GM18498 (cell line): ENCODE data around the gene TCF12.

Source experiments
- ATAC-seq: cut with Tn5 transposase; IDR thresholded peaks from one replicate; pipeline ENCODE4 v1.9.1; 2021; ENCODE audit warnings: mild to moderate bottlenecking, moderate library complexity; ENCODE audit not compliant: unreplicated experiment

The TCF12 gene

DNA sequence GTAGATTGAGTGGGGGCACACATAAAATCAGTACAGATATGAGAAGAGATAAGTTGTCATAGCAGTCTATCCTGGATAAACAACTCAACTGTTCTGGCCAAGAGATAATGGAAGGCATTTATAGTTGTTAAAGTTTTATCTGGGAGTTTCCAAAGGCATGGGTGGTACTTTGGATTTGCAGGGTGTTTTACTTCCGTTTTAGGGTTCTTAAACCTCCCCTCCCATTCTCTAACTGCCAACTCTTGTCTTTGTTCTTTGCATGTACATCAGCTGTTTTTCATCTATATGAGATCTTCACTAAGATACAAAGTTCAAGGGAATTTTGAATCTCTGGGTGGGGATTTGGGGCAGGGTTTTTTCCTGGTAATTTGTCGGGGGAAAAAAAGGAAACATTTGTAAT, 283.1 kb downstream of the TCF12 start:
- ATAC-seq, result no peak

- ATAC-seq, result no peak
These were observed 285.5 kb downstream of the TCF12 start for GRCh38 chr15:57203906-57204305.

- no peak for ATAC-seq
These were observed 286.8 kb downstream of the TCF12 start for GRCh38 chr15:57205027-57205855.

GRCh38 chr15:57205996-57206395, 287.6 kb downstream of the TCF12 start:
- ATAC-seq, result no peak

GRCh38 chr15:57213862-57214261, 295.4 kb downstream of the TCF12 start:
- ATAC-seq, result no peak

GRCh38 chr15:57215326-57215725, 296.9 kb downstream of the TCF12 start:
- no peak for ATAC-seq

GRCh38 chr15:57215881-57216280, 297.4 kb downstream of the TCF12 start:
- ATAC-seq, result no peak

DNA sequence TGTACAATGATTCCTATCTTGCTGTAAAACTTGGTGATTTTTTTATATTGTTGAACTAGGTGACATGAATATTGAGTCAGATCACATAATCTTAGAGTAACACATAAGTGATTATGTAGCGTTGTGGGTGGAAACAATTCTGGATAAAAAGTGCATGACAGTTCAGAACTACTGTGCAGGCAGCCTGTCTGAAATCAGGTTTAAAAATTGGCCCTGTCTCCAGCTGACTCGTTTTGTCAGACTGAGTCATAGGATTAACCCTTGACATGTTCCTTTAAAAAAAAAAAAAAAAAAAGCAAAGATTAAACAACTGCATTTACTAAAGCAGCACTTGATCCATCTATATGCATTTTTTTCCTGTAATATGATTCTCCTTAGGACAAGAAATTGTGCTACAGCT, 297.8 kb downstream of the TCF12 start:
- ATAC-seq, result no peak

DNA sequence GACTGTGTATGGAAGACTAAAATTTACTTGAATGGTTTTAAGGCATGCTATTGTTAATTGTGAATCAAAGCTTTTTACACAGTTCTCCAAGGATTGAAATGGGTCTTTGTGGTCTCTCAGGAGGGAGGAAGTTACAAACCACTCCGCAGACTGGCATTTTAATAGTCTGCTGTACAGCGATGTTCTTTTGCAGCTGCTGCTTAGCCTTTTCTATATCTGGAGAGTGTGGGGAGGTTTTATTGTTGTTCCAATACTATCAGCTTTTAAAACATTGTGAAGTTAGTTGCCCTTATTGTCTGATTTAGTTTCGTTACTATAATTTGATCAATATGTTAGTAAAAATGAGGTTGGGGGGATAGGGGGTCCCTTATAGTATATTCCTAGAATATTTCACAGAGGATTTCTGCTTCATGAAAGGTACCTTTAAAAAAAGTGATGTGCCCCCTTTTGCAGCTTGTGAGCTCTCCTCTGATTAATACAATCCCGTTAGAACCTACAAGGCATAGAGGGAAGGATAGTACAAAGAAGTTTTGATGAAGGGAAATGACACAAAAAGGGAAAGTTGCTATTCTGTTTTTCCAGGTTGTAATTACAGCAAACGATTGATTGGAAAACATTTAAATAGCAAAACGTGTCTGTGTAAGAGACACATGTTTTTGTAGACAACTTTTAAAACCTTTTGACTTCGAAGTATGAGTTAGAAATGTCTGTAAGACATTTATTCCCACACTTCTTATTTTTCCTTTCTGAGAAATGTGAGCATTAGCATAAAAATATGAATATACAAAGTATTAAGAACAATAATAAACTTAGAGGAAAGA, 299.5 kb downstream of the TCF12 start:
- ATAC-seq, result no peak

DNA sequence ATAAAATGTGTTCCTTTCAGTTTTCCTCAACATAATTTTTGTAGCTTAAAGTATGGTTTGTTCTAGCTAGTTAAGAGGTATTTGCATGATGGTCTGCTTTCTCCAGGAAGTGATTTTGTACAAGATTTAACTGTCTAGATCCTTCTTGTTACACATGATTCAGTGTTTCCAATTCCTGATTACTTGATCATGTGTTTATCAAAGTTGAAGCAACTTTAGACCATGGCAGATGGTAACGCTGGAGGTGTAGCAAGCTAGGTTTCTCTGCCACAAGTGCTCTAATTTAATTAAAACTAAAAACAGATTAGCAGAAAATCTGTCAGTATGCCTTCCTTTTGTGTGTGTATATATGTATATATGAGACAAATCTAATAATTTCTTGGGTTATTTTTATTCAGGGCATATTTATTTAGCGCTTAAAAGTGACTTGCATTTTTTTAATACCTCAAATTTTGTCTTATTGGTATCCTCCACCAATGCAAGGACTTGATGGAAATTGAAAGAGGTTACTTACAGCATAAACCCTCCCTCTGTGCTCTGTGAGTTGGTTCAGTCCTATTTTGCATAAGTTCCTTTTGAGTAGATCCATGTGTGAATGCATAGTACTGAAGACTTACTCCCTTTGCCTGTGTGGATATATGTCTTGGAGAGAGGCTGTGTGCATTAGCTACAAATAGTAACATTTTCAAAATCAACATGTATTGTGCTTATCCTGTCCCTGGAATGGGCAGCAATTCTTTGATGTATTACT, 300.6 kb downstream of the TCF12 start:
- ATAC-seq, result no peak

GRCh38 chr15:57220205-57220604, 301.8 kb downstream of the TCF12 start:
- no peak for ATAC-seq

- ATAC-seq, result no peak
These were observed 302.7 kb downstream of the TCF12 start for GRCh38 chr15:57221134-57221533.

- no peak for ATAC-seq
These were observed 304.9 kb downstream of the TCF12 start for GRCh38 chr15:57223345-57223744.

DNA sequence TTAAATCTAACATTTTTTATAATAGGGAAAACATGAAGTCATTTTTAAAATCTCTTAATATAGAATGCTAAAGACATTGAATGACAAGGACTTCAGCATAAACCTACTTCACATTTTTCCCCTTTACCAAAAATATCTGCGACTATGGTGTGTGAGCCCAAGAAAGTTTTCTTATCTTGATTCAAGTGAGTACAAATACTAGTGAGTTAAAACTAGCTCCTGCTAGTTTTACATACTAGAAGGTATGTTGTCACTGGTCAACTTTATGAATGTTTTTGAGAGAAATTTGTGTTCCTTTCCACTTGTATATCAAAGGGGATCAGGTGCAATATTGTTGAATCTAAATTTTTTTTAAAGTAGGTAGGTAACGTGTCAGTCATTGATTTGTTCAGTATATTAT, 305.4 kb downstream of the TCF12 start:
- no peak for ATAC-seq

DNA sequence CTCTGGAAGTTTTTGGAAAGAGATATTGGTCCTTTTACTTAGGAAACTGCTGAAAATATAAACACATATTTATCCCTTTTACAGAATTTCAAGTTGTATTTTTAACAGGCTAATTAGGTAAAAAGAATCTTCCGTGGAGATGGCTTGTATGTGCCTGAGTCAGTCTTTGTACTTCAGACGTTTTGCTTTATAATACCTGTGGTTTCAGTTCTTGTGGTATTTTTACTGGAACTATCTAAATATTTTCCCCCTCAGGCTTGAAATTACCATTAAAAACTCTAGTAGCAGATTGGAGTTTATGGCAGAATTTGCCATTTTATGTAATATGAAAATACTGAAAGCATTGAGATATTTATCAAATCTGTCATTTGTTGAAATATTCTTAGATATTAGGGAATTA, 306.2 kb downstream of the TCF12 start:
- ATAC-seq, result no peak

- ATAC-seq, result no peak
These were observed 308.7 kb downstream of the TCF12 start for GRCh38 chr15:57227166-57227565.

DNA sequence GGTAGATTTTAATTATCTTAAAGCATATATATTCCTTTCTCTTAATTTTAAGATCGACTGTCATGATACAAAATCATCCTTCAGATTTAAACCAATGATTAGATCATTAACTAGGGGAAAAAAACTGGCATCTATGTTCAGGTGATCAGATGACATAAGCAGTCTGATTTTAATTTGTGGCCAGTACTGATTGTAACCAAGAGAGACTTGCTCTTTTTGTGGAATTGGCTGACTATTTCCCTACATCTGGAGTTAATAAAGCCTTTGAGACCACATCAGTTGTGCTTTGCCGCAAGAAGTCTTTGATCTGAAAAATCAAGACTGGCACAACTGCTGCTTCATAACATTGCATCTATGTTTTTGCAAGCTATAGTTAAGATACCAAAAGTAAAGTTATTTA, 309.5 kb downstream of the TCF12 start:
- ATAC-seq, result no peak

DNA sequence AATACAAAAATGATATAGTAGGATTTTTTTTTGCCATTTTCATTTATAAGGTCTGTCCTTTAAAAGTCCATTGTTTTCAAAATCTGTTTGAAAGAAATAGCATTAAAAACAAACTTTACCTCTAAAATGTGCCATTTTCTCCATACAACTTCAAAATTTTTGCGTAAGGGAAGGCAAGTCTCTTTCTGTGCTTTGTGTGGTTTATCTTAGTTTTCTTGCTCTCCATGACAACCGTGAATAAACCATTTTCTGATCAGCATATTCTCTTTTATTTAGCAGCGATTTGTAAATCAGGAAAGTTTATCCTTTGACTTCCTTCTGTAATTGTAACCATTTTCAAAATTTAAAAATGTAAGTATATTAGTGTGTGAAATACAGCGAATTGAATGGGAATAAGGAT, 310.0 kb downstream of the TCF12 start:
- no peak for ATAC-seq

DNA sequence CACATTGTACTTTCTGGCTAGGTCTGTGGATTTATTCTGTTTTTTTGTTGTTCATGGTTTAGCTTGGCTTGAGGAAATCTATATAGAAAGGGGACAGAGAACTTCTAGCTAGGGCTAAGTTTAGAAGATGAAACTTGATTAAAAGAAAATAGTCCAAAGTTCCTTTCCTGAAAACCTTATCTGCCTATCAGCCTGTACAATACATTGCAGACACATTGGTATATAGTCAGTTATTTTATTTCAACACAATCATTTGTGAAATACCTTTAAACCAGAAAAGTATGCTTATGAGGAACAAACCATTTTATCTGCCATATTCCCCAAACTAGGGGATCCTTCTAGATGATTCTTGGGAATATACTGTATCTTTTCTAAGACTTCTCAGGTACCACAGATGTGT, 310.6 kb downstream of the TCF12 start:
- ATAC-seq, result no peak

DNA sequence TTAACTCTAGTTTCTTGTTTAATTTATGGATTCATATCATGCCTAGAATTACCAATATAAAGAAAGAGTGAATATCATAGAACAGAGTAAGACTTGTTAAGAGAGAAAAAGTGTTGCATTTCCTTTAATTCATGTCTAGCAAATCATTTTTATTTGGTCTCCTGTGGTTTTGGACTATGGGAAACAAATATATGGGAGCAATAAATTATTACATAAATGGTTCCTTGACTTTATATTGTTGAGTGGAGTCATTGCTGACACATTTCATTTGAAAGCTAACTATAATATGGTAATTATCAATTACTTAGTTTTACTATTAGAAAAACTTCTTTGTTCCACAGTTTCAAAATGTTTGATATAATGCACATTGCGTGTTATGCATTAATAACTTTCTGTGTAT, 313.1 kb downstream of the TCF12 start:
- no peak for ATAC-seq

DNA sequence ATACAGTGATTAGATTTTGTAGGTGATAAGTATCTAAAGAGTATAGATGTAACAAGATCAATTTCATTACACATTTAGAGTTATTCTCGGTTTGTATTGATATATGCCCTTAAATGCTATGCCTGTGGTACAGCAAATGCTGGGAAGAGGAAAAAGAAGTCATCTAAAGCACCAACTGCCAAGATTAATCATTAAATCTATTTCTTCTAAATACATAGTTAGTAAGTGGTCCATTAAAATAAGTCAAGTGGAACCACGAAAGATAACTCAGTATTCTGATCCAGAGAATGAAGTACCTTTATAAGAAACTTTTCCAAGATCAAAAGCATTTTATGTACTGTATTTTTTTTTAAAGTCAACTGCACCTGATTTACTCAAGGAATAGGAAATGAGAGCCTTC, 315.7 kb downstream of the TCF12 start:
- ATAC-seq, result no peak

- ATAC-seq, result no peak
These were observed 316.7 kb downstream of the TCF12 start for GRCh38 chr15:57235186-57235585.
